GM19452 (cell line): Measurements from ENCODE around the gene PHEX.

Experiments
- ATAC-seq: cut with Tn5 transposase; IDR thresholded peaks from one replicate; pipeline ENCODE4 v1.9.1; 2021; ENCODE audit not compliant: unreplicated experiment

Gene PHEX

DNA sequence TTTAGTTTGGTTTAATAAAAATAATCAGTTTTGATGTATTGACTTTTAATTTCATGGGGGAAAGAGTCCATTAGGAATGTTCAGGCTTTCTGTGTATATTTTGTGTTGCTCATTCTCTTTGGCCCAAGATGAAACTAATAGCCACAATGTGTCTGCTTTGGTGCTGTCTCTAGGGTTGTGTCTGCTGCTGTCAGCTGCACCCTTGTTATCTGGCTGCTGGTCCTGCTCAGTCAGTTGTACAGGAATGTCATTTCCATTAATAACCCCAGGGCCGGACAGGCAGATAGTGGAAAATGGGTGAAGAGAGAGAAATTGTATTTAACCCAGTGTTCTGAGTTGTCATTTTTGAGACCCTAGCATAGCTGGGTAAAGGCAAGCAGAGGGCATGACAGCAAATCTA, 115.1 kb downstream of the PHEX start:
- ATAC-seq, result no peak

GRCh38 chrX:22147942-22148341, 115.8 kb downstream of the PHEX start:
- ATAC-seq, result no peak

DNA sequence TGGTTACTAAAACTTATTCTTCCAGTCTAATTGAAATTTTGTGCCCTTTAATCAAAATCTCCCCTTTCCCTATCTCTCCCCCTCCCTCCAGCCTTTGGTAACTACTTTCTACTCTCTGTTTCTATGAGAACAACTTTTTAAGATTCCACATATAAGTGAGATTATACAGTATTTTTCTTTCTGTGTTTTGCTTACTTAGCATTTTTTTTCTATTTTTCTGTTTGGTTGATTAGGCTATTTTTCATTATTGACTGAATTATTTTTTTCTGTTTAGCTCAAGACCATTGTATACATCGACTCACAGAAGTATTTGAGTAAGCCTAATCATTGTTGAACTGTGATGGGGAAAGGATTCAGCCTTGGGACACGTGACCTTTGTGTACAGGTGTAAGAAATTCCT, 116.4 kb downstream of the PHEX start:
- no peak for ATAC-seq

GRCh38 chrX:22150371-22150770, 118.2 kb downstream of the PHEX start:
- ATAC-seq, result no peak

DNA sequence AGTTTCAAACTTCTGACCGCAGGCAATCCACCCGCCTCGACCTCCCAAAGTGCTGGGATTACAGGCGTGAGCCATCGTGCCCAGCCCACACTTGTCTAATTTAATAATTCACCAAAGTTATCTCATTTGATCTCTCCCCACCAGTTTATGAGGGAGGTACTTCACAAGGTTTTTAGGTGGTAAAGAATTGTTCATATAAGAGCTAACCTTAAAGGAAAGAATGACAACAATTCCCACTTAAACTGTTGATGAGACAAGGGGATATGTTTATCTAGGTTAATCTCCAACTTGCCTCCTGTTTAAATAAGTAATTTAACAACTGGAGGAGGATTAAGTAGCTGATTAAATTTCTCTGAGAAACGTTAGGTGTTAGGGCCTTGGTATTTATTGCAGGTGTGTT, 123.0 kb downstream of the PHEX start:
- no peak for ATAC-seq

DNA sequence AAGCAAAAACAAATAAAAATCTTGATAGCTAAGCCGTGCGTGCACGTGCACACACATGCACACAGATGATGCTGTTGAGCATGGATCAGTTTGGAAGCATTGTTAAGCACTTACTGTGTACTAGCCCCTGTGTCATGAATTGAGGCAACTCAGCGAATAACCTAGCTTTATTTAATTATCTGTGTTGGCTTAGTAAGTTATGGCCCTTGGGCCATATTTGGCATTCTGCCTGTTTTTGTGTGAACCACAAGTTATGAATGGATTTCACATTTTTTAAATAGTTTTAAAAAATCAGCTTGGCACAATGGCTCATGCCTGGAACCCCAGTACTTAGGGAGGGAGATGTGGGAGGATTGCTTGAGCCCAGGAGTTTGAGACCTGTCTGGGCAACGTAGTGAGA, 126.9 kb downstream of the PHEX start:
- no peak for ATAC-seq

DNA sequence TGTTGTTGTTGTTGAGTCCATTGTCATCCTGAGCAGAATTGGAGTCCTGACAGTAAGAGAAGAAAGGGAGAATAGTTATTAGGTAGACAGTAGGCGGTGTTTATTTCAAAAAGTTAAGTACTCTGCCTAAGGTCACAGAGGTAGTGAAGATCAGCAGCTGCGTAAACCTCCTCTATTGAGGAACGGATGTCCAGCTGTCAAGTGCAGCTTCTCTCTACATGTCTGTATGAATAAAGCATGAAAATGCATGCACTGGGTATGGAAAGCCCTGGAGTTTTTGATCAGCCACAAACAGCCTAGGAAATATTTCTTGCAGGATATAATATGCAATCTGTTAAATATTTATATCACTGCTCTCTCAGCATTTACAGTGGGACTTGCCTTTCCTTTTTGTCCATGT, 131.2 kb downstream of the PHEX start:
- no peak for ATAC-seq

DNA sequence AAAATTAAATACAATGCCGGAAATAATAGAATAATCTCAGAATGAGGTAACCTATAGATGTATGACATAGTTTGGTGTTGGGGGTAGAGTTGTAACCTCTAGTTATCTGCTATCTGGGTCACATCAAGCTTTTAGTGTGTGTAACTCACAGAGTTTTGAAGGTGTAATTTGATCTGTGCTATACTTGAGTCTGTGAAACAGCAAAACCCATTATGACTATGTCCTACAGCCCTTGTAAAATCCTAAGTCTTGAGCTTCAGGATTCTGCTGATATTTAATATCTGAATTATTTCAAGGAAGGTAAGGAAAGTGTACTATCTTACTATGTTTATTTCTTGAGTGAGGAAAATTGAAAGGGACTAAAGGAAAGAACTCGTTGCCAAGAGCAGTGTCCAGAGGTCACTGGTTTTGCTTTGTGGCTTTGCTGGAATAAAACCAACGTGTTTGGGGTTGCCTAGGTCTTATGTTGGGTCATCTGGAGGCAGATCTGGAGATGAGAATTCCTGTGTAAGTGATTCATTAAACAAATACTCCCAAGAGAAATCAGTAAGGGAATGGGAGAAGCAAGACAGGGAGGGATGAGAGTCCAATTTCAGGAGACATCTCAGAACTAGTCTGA, 132.8 kb downstream of the PHEX start:
- no peak for ATAC-seq

- ATAC-seq, result no peak
Measured at GRCh38 chrX:22165732-22166457, 133.8 kb downstream of the PHEX start.

- no peak for ATAC-seq
Measured at GRCh38 chrX:22171287-22172060, 139.3 kb downstream of the PHEX start.

DNA sequence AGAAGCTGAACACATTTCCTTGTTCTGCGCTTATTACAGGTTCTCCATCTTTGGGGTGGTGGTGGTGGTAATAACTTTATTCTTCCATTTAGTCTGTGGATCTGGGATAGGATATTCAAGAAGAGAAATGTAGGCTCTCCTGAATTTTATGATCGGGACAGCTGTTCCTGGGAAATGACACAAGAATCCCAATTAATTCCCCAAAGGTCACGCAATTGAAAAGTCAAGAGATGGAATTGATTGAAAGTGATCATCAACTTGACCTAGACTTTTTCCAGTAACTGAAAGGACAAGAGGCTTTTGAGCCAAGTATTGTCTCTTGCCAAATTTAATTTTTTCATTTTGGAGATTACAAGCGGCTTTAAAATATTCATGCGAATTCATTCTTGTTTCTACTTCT, 141.8 kb downstream of the PHEX start:
- no peak for ATAC-seq

- ATAC-seq, result no peak
Measured at GRCh38 chrX:22177950-22178515, 145.9 kb downstream of the PHEX start.

DNA sequence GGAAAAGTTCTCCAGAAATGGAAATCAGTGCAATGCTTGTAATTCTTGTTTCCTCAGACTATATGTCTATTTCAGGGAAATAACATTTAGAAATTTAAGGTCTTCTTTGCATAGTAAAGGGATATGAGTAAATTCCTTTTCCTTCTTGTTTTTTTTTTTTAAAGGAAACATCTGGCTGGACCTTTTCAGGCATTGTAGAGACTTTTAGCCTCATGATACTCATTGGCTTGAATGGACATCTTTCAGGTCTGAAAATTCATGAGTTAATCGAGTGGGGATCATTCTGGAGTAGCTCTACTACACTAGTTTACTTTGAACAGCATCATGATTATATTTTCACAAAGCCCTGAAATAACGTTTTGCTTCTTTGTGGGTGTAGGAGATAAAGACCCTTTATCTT, 152.0 kb downstream of the PHEX start:
- no peak for ATAC-seq

- no peak for ATAC-seq
Measured at GRCh38 chrX:22186165-22186564, 154.0 kb downstream of the PHEX start.

DNA sequence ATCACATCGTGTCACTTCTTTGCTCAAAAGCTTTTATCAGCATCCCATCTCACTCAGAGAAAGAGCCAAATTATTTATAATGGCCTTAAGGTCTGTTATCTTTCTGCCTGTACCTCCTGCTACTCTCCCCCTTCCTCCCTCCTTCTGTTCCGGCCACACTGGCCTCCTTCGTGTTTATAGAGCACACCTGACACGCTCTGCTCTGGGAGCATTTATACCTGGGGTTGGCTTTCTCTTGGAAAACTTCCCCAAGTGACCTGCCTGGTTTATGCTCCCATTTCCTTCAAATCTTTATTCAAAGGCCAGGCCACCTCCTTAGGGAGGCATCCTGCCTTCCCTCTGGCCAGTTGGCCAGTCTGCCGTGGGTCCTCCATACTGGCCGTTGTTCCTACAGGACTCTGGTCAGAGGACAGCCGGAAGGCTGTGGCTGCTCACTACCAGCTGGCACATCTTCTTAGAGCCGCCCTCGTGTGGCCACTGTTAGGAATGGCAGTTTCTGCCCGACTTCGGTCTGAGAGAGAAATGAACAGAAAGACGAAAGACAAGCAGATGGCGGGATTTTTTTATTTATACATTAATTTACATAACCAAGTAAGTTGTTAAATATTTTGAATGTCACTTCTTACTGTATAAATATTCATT, 160.4 kb downstream of the PHEX start:
- ATAC-seq, result peak; percentile 89

DNA sequence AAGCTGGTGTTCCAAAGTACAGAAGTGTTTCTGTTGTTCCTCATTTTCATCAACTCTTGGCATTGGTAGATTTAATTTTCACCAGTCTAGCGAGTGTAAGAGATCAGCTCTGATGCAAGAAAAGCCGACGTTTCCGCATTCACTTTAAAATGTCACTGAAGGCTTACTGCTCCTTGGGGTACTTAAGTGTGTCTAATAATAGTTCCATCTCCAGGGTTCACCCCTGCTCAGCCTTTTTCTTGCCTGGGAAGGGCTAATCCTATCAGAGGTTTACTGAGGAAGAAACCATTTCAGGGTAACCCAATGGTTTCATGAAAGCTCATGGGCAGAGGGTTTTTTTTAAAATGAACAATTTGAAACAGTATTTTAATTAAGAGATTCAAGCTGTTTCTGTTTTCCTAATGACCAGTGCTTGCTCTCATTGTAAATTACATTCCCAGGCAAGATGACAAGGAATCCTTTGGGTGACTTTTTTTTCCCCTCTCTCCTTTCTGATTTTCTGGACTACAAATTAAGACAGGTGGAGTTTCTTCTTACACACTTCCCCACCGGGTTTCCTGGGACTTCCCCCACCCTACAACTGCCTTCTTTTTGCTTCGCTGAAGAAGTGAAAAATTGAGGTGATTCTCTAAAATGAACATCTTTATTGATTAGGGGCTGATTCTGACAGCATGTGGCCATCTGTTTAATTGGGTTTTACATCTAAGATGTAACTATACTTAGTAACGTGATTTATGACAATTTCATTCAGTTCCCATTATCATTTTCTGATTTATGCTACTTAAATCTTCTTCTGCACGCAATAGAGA, 161.9 kb downstream of the PHEX start:
- ATAC-seq, result no peak

DNA sequence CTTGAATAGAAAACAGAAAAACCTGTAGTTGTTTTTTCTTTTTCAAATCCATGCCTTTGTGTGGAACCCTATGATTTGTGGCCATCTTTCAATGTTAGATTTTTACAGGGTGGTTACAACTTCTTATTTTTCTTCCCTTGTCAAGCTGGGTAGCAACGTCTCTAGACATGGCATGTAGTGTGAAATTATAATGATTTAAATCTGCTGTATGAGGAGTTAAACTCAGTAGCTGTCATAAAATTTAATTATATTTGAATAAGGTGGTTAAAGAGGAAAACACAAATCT, 162.5 kb downstream of the PHEX start:
- ATAC-seq, result no peak

DNA sequence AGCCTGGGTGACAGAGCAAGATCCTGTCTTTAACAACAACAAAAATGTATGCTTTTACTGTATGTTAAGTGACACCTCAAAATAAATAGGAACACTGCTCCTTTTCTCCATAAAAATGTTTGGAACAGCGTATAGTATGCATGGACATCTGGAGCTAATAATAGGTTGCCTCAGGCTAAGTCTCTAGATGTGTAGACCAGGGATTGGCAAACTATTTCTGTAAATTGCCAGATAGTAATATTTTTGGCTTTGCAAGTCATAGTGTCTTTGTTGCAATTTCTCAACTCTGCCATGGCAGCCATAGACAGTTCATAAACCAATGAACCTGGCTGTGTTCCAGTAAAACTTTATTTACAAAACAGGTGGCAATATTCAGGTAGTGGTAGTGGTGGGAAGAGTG, 164.0 kb downstream of the PHEX start:
- ATAC-seq, result no peak

DNA sequence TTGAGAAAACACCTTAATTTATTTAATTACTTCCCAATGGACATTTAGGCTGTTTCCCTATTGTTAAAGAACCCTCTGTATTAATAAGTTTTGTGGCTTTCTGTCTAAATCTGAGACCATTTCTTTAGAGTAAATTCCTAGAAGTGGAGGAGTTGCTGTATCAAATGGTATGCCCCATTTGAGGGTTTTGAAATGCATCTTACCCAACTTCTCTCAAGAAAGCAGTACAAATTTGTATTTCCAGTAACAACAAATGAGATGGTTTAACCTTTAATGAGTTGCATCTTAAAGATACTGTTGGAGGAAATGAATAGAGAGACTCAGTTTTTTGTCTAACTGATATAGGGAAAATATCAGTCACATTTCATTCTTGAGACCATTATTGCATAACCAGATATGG, 170.1 kb downstream of the PHEX start:
- ATAC-seq, result no peak

GRCh38 chrX:22203186-22203585, 171.1 kb downstream of the PHEX start:
- no peak for ATAC-seq

- no peak for ATAC-seq
Measured at GRCh38 chrX:22206781-22207180, 174.7 kb downstream of the PHEX start.
